ENCODE data around the gene TMPRSS11D.

GRCh38 chr4:67896421-67897065 is 12.7 kb upstream of the TMPRSS11D start:
- TF ChIP-seq, protein P1, sequence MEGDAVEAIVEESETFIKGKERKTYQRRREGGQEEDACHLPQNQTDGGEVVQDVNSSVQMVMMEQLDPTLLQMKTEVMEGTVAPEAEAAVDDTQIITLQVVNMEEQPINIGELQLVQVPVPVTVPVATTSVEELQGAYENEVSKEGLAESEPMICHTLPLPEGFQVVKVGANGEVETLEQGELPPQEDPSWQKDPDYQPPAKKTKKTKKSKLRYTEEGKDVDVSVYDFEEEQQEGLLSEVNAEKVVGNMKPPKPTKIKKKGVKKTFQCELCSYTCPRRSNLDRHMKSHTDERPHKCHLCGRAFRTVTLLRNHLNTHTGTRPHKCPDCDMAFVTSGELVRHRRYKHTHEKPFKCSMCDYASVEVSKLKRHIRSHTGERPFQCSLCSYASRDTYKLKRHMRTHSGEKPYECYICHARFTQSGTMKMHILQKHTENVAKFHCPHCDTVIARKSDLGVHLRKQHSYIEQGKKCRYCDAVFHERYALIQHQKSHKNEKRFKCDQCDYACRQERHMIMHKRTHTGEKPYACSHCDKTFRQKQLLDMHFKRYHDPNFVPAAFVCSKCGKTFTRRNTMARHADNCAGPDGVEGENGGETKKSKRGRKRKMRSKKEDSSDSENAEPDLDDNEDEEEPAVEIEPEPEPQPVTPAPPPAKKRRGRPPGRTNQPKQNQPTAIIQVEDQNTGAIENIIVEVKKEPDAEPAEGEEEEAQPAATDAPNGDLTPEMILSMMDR (conservative IDR thresholded peaks at IDR 0.05; ENCODE audit: low read depth, low read length), result no peak
- TF ChIP-seq EZH2 (IDR thresholded peaks at IDR 0.05; ENCODE audit: borderline replicate concordance, low read depth, low read length, poor library complexity, severe bottlenecking), result no peak

All from A673 (cell line).